ENCODE data around the gene TMEM163. TPM values are rescaled to one million over a fixed set of nuclear protein-coding genes. Genes with fewer than 3 reads are reported as not detected.

Gene TMEM163
- total RNA-seq, 2 experiments from 2014 or later = 0.08 to 0.10 TPM

DNA sequence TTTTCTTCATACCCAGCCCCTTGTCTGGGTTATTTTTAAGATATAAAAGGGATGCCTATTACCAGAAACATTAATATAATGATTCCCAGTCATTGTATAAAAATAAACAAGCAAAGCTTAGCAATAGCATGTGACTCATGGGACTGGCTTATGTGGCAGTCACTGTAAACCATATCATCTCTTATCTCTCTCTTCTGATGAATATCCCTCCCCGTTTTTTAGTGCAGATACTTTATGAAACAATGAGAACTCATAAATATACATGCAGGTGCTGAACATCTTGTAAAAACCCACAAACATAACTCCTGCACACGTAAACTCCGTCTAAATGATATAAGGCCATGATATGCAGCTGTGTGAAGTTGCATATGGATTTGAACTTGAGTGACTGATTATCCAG is 310.0 kb downstream of the TMEM163 start:
- POLR2A ChIA-PET = no interaction called here
- CTCF ChIA-PET = interaction anchor here (1.1 kb wide), 1 partner anchor 291 kb away, joined by 3 read pairs; no protein-coding TSS in a partner anchor

- ChIA-PET POLR2A (no interaction called here), CTCF (interaction anchor here (1.1 kb wide), 1 partner anchor 290 kb away, joined by 3 read pairs; no protein-coding TSS in a partner anchor)
These were observed 310.4 kb downstream of the TMEM163 start for GRCh38 chr2:134408386-134408785.

GRCh38 chr2:134407154-134407890 is 311.5 kb downstream of the TMEM163 start:
- ChIA-PET POLR2A (interaction anchor here (0.6 kb wide), 1 partner anchor 28 kb away, joined by 3 read pairs; no protein-coding TSS in a partner anchor), CTCF (no interaction called here)

DNA sequence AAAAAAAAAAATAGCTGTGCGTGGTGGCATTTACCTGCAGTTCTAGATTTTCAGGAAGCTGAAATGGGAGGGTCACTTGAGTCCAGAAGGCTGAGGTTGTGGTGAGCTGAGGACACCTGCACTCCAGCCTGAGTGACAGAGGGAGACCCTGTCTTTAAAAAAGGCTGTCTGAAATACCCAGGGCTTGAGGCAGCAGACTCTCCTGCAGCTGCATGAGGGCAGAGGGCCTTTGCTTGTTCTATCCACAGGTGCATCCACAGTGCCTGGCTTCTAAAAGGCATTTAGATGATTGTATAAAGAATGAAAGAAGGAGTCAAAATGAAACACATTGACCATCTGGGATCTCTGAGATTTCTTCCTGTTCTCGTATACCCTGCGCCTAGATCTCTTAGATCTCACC is 312.1 kb downstream of the TMEM163 start:
- ChIA-PET POLR2A (interaction anchor here (0.6 kb wide), 1 partner anchor 28 kb away, joined by 3 read pairs; no protein-coding TSS in a partner anchor), CTCF (no interaction called here)

DNA sequence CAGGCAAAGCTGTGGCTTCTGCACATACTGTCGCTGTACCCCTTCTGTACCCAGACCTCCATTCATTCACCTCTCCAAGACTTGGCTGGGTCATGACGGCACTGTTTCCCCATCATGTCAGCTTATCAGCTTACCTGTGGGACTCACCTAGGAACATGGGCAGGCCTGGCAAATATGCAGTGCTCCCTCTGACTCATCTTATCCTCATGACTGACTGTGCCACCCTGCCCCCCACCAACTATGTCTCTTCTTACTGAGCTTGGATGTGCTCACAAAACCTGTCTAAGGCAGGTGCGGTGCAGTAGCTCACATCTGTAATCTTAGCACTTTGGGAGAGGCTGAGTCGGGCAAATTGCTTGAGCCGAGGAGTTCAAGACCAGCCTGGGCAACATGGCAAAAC is 312.5 kb downstream of the TMEM163 start:
- ChIA-PET POLR2A (interaction anchor here (0.6 kb wide), 1 partner anchor 27 kb away, joined by 3 read pairs; no protein-coding TSS in a partner anchor), CTCF (no interaction called here)

Other genes starting within 250 kb of the TMEM163 start
- gene ACMSD, start 119.6 kb upstream of the TMEM163 start, total RNA-seq = not detected
- 10 to 100 TPM; 28.9 to 31.8 TPM for gene CCNT2, start 199.8 kb upstream of the TMEM163 start, total RNA-seq

Measured in activated CD8-positive, alpha-beta memory T cell treated with anti-CD3 and anti-CD28 coated beads for 36 hours (primary cell).